Sciatic nerve (tissue), 2 donors: ENCODE measurements around the gene PDE9A. TPM values are rescaled to one million over a fixed set of nuclear protein-coding genes. Genes with fewer than 3 reads are reported as not detected.
"Not testable (repeated sequence)": the region's sequence is repeated elsewhere in the genome, so short reads cannot be mapped to it uniquely, and the experiment has no call there.

Experiments used
- ATAC-seq: fragments of 200-7000 bp; cut with Tn5 transposase; one replicate; pipeline ENCODE4 v1.9.1; 2020; ENCODE audit warnings: mild to moderate bottlenecking, moderate library complexity
- DNase-seq: peaks from one replicate; pipeline ENCODE4 v3.0.0-alpha.2; 2020; ENCODE audit warnings: low spot score
- intact Hi-C: fragments of 100-400 bp; cut with DNase I; formaldehyde crosslinking; loops from one replicate; pipeline ENCODE4 v1.14.2; 2022
- total RNA-seq: library from RNA; stranded (reverse); fragmentation: NEBNext Ultra II Directional; extraction: Animal tissue kit (Norgen Biotek cat#: 25700); gene quantifications from one replicate; pipeline ENCODE4 v1.2.1, GENCODE V29; 2021
- donor health status: DM: no; HTN: no; CAD: no.
- donor health status: DM: no; HTN: no; CAD: no.

PDE9A gene
- total RNA-seq, 1 donor from 2014 or later: 32.6 TPM

DNA sequence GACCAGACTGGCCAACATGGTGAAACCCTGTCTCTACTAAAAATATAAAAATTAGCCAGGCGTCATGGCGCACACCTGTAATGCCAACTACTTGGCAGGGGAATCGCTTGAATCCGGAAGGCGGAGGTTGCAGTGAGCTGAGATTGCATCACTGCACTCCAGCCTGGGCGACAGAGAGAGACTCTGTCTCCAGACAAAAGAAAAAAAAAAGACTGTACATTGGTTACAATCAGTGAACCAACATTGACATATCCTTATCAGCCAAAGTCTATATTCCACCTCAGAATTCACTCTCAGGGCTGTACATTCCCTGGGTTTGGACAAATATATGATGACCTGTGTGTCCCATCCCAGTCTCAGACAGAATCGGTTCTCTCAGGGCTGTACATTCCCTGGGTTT lies 62.0 kb downstream of the PDE9A start:
- ATAC-seq: not testable (repeated sequence)

DNA sequence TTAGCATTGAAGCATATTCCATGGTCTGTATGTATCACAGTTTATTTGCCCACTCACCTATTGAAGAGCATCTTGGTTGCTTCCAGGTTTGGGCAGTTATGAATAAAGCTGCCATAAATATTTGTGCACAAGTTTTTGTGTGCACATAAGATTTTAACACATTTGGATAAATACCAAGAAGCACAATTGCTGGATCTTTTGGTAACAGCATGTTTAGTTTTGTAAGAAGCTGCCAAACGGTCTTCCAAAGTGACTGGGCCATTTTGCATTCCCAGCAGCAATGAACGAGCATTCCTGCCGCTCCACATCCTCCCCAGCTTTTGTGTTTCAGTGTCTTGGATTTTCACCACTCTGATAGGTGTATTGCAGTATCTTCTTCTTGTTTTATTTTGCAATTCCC lies 62.7 kb downstream of the PDE9A start:
- ATAC-seq (no peak), DNase-seq (no peak)
- intact Hi-C loops: no loop called here

More for the DNA sequence above, 62.0 kb downstream of the PDE9A start:
- DNase-seq, intact Hi-C loops: not testable (repeated sequence)

DNA sequence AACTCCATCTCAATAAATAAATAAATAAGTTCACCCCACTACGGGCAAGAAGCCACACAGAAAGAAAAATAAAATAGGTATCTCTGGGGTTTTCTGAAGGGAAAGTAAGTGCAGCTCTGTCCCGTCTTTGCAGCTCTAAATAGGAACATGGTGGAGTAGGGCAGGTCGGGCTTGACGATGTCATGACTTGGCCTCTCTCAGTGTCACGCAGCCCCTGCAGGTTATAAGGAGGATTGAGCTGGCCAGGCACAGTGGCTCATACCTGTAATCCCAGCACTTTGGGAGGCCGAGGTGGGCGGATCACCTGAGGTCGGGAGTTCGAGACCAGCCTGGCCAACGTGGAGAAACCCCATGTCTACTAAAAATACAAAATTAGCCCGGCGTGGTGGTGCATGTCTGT lies 67.1 kb downstream of the PDE9A start:
- DNase-seq, intact Hi-C loops, ATAC-seq: not testable (repeated sequence)

DNA sequence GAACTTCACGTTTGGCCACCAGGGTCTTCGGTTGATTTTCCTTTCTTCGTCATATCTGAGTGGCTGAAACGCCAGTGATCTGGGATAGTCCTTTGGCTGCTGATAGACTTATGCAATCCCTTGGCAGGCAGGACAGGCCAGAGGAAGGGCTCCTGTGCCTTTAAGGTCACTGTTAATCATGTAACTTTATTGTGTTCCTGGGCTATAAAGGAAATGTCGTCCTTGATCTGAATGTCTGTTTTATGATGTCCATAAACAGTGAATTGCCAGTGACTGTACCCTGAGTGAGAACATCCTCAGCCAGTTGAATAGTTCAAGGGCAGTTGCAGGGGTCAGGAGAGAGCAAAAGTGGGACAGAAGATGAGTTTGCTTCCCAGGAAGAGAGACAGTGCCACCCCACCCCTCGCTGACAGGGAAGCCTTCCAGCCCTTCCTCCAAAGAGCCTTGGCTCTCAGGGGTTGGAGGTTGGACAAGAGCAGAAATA lies 68.0 kb downstream of the PDE9A start:
- intact Hi-C loops: no loop called here
- no peak for DNase-seq
- ATAC-seq: peak; percentile 82

DNA sequence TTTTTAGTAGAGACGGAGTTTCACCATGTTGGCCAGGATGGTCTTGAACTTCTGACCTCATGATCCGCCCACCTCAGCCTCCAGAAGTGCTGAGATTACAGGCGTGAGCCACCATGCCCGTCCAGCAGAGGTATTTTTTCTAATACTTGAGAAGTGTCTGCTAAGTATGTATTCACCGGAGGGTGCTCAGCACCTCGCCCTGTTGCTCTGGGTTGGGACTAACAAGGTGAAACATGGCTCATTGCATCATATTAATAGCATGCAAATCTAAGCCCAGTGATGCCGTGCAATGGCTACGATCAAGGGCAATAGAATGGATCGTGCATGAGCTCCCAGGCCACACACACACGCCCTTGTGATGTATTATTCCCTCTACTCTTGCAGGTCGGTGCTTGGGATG lies 68.7 kb downstream of the PDE9A start:
- ATAC-seq (no peak), DNase-seq (no peak)
- intact Hi-C loops: no loop called here

GRCh38 chr21:42722808-42723473 lies 69.5 kb downstream of the PDE9A start:
- ATAC-seq (peak; percentile 46), DNase-seq (no peak)
- intact Hi-C loops: no loop called here

DNA sequence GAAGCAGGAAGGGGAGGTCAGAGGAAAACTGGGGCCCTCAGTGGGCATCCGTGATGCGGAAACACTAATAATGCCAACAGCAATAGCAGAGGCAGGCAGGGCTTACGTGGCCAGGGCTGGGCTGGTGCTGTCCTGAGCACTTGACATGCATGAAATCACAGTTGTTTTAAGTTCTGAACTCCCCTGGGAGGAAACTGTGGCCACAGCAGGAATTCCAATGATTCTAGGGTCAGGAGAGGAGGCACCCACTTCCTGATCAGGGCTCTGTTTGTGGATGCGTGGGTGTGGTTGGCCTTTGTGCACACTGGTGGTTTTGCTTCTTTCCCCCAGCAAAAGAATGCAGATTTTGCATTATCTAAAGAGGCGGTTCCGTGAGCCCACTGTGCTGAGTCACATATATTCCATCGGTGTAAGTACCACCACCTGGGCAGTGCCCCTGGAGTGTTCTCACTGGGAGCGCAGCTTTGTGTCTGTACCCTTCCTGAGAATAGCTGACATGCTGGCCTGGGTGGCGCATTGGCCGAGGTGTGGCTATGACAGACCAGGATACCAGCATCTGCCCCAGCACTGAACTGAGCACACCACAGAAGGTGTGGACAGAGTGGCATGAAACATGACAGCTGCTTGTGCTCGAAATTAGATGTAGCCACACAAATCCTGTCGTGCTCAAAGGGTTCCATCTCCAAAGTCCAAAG lies 71.0 kb downstream of the PDE9A start:
- ATAC-seq (peak; percentile 61), DNase-seq (no peak)
- intact Hi-C loops: no loop called here

GRCh38 chr21:42725416-42725930 lies 72.1 kb downstream of the PDE9A start:
- ATAC-seq (no peak), DNase-seq (no peak)
- intact Hi-C loops: no loop called here

DNA sequence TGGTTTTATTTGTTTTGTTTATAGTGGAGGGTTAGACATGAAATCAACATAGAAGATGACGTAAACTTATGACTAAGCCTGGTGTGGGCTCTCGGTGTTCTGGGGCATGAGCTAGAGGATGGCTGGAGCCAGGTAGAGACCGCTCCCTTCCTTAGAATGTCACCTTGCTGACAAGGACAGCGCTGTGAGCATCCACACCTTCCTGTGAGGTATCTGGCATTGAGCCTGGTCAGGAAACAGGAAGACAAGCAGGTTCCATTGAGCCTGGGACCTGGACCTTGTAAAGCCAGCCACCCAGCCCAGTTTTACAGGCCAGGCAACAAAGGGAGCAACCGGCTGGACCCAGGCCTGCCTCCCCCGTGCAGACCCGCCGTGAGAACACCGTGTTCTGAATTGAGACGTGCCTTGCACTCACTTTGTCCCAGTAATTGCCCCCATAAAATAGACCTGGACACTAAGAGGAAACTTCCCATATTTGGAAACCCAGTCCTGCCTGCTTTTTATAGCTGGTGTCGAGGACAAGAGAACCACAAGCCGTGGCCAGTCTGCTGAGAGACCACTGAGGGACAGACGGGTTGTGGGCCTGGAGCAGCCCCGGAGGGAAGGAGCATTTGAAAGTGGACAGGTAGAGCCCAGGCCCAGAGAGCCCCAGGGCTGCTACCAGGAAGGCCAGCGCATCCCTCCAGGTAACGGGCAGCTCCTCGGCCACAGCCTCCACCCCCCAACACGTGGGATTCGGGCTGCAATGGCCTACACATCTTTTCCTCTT lies 78.0 kb downstream of the PDE9A start:
- no peak for ATAC-seq
- intact Hi-C loops: no loop called here

DNA sequence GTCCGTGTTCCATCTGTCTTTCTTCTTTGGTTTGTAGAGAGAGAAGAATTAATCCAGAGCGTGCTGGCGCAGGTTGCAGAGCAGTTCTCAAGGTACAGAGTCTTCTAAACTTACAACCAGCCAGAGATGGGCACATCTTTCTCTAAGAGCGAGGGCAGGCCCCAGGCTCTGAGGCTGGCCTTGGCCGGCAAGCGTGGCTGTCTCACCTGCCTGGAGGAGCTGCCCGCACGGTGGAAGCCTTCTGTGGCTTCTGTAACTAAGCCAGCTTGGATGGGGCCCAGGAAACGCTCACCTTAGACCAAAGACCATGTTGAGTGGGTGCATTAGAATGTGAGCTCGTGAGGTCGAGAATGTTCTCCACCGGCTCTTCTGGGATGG lies 78.6 kb downstream of the PDE9A start:
- no peak for ATAC-seq
- intact Hi-C loops: no loop called here
- DNase-seq: no peak

More for the DNA sequence above, 78.0 kb downstream of the PDE9A start:
- no peak for DNase-seq

- ATAC-seq: no peak
- intact Hi-C loops: no loop called here
- DNase-seq: no peak
These were observed 79.7 kb downstream of the PDE9A start for GRCh38 chr21:42733037-42733627.

GRCh38 chr21:42733874-42734273 lies 80.5 kb downstream of the PDE9A start:
- no peak for ATAC-seq
- intact Hi-C loops: no loop called here
- DNase-seq: no peak

DNA sequence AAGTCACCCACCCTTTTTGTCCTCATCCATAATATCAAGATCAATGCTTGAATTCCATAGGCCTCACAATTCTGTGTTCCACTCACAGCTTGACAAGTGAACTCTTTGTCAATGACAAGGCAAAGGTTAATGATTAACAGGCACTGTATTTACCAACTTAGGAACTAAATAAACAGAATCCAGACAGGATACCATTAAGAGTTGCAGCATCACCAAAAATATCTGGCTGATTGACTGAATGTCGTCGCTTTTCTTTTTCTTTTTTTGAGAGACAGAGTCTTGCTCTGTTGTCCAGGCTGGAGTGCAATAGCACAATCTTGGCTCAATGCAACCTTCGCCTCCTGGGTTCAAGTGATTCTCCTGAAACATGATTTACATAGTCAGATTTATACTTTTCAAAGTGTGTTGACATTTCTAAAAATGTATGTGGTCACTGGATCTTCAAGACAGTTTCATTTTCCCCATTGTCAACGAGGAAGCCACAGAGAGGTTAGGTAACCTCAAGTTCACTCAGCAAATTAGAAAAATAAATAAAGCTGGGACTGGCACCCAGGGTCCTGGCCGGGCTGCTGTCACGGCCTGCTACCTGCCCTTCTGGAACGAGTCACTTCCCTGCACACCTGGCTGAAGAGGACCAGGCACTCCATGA lies 81.0 kb downstream of the PDE9A start:
- no peak for DNase-seq
- intact Hi-C loops: no loop called here
- no peak for ATAC-seq

DNA sequence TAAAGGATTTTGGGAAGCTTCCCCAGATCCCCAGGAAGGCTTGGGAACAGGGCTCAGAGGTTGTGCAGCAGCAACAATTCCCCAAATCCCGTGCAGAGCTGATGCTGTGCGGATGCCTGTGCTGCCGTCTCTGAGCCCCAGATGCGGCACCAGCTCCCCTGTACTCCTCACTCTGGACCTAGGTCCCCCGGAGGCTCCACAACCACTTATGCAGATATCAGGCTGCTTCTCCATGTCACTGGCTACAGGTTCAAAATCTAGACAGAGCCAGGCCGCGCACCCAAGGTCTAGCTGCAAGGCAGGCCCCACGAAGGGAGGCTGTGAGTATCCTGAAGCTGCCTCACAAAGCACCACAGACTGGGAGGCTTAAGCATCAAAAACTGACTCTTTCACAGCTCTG lies 81.6 kb downstream of the PDE9A start:
- no peak for ATAC-seq
- no peak for DNase-seq
- intact Hi-C loops: no loop called here

DNA sequence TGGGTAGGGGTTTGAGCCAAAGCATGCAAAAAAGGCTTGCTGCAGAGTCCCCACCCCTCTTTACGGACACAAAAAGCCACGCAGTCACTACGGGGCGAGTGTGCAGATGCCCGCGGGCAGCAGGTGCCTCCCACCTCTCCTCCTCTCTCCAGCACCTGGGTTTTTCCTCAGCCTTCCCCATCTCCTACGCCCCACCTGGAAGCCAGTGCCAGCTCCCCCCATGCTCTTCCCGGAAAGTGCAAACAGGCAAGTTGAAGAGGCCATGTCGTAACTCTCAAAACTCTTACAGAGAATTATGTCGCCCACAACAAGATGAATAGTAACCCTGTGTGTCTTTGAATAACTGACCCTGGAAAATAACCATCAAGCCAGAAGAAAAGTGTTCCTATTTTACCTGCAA lies 82.5 kb downstream of the PDE9A start:
- ATAC-seq (no peak), DNase-seq (no peak)
- intact Hi-C loops: no loop called here

DNA sequence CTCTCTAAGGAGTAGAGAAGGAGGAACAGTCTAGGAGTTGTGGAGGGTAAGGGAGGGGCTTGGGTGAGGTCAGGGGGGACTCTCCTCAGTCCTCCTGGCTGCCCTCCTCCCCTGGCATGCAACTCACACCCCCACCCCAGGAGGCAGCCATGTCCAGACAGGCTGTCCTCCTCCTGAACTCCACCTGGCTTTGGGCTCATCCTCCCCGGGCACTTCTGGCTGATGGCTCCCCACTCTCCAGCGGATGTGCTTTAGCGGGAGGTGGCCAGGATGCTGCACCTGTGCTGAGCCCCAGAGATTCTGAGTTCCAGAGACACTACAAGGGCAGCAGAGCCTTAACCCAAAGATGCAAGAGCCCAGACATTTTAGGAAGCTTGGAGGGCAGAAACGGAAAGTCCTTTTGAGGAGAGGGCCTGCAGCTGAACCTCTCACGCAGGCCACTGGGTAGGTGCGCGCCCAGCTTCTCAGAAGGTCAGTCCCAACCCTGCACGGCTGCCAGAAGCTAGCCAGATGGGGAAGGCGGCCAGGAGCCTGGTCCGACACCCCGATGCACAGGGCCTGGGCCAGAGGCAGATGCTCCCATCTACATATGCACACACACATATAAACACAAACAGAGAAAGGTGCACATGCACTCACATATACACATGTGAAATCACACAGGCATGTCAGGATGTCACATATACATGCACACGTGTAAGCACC lies 83.4 kb downstream of the PDE9A start:
- no peak for ATAC-seq
- intact Hi-C loops: no loop called here
- DNase-seq: no peak

- peak; percentile 92 for ATAC-seq
- DNase-seq: peak; percentile 63
- intact Hi-C loops: no loop called here
These were observed 84.7 kb downstream of the PDE9A start for GRCh38 chr21:42737951-42738590.
